K562 (cell line): Measurements from ENCODE around the gene PDE8A. TPM values are rescaled to one million over a fixed set of nuclear protein-coding genes. Genes with fewer than 3 reads are reported as not detected.
A peak's percentile ranks its signal among the peaks of the same experiment; 100 is the strongest.

Experiments
- C11orf30 ChIP-seq: fragments of 450-650 bp; IDR thresholded peaks from 2 replicates; pipeline ENCODE4 v1.6.1; 2016; ENCODE audit warnings: low read depth, mild to moderate bottlenecking
- JUN ChIP-seq, 2 experiments: sonication (generic) in 1 of 2; formaldehyde crosslinking in 1 of 2; IDR thresholded peaks; 2 replicates each; pipeline versions ENCODE4 v1.6.1 to v1.8.0; 2012 to 2022; ENCODE audit warnings: borderline replicate concordance in 2 of 2, mild to moderate bottlenecking in 2 of 2, improper control_type of control experiment in 1 of 2, low read depth in 1 of 2, low read length in 1 of 2, missing genetic modification reagents in 1 of 2
- JUND ChIP-seq, 2 experiments: IDR thresholded peaks; 2 replicates in 1 of 2; 3 replicates in 1 of 2; pipeline ENCODE4 v1.6.1; 2011; ENCODE audit warnings: borderline replicate concordance in 2 of 2, low read depth in 2 of 2, low read length in 2 of 2, improper control_type of control experiment in 1 of 2, missing biosample characterization in 1 of 2, missing genetic modification characterization in 1 of 2, missing genetic modification reagents in 1 of 2
- L3MBTL2 ChIP-seq: fragments of 450-650 bp; IDR thresholded peaks from 2 replicates; pipeline ENCODE4 v1.6.1; 2016; ENCODE audit warnings: mild to moderate bottlenecking, moderate library complexity
- NFE2 ChIP-seq: IDR thresholded peaks from 2 replicates; pipeline ENCODE4 v1.6.1; 2014; ENCODE audit warnings: antibody characterized with exemption, low read depth
- PML ChIP-seq: IDR thresholded peaks from 2 replicates; pipeline ENCODE4 v1.6.1; 2012; ENCODE audit warnings: low read length, inconsistent platforms
- PTRF ChIP-seq: fragments of 450-650 bp; IDR thresholded peaks from 2 replicates; pipeline ENCODE4 v1.6.1; 2016; ENCODE audit warnings: mild to moderate bottlenecking, missing genetic modification characterization, missing compliant biosample characterization
- RBFOX2 ChIP-seq: fragments of 200-400 bp; formaldehyde crosslinking; IDR thresholded peaks from 2 replicates; pipeline ENCODE4 v1.6.1; 2017; ENCODE audit warnings: low read depth, mild to moderate bottlenecking, low read length, moderate library complexity
- SIN3A ChIP-seq, 2 experiments: fragments of 150-350 bp in 1 of 2; IDR thresholded peaks; 2 replicates each; pipeline ENCODE4 v1.6.1; 2011 to 2016; ENCODE audit warnings: borderline replicate concordance in 2 of 2, low read depth in 2 of 2, low read length in 2 of 2, mild to moderate bottlenecking in 2 of 2, moderate library complexity in 2 of 2; ENCODE audit not compliant: control insufficient read depth in 1 of 2
- SIRT6 ChIP-seq: IDR thresholded peaks from one replicate; pipeline ENCODE4 v1.6.1; 2012; ENCODE audit warnings: low read depth, mild to moderate bottlenecking, control low read depth, inconsistent platforms, low read length, moderate library complexity
- SMARCA4 ChIP-seq: fragments of 450-650 bp; IDR thresholded peaks from 2 replicates; pipeline ENCODE4 v1.6.1; 2016
- SMARCE1 ChIP-seq: fragments of 450-650 bp; IDR thresholded peaks from 2 replicates; pipeline ENCODE4 v1.7.1; 2016; ENCODE audit warnings: mild to moderate bottlenecking
- ZNF584 ChIP-seq: fragments of 200-800 bp; sonication (Bioruptor generic); IDR thresholded peaks from 2 replicates; pipeline ENCODE4 v1.6.1; 2016; ENCODE audit warnings: low read depth, mild to moderate bottlenecking, missing genetic modification characterization, missing compliant biosample characterization
- polyA plus RNA-seq, 8 experiments: library from polyadenylated mRNA; depleted of rRNA in 4 of 8; stranded (reverse) in 5 of 8; unstranded in 3 of 8; fragments of >200 nt; fragmentation: Nextera tagmentation in 2 of 8; fragmentation: Illumina TruSeq in 1 of 8; extraction: Ambion mirVana in 2 of 8; extraction: Trizol in 1 of 8; gene quantifications; 2 replicates each; pipeline versions ENCODE4 v1.2.1 to v1.2.3, GENCODE V29; 2011 to 2014; ENCODE audit warnings: inconsistent platforms in 1 of 8, missing spikeins in 1 of 8
- total RNA-seq, 7 experiments: library from RNA; depleted of rRNA in 6 of 7; stranded (reverse); fragments of >200 nt in 6 of 7; fragmentation: Illumina TruSeq in 2 of 7; extraction: Trizol in 2 of 7; gene quantifications; 2 replicates each; pipeline versions ENCODE4 v1.2.1 to v1.2.3, GENCODE V29; 2011 to 2021; ENCODE audit warnings: low replicate concordance in 1 of 7
- TF ChIP-seq, protein P1 (sequence below), 2 experiments: IDR thresholded peaks in 1 of 2; conservative IDR thresholded peaks in 1 of 2; 2 replicates each; pipeline ENCODE4 v1.6.1; 2016; ENCODE audit warnings: low read depth in 2 of 2, mild to moderate bottlenecking in 1 of 2, missing compliant biosample characterization in 1 of 2, missing genetic modification characterization in 1 of 2, moderate library complexity in 1 of 2
- TF ChIP-seq, protein P2 (sequence below): fragments of 200-400 bp; formaldehyde crosslinking; IDR thresholded peaks from 2 replicates; pipeline ENCODE4 v1.6.1; 2017; ENCODE audit warnings: mild to moderate bottlenecking, low read depth, low read length, moderate library complexity

The PDE8A gene
- total and polyA plus RNA-seq, 9 of the 15 experiments (the other 6 are each of a cell fraction or from before 2014, with no cell fraction given): 5.9 to 40.3 (median 19.8) TPM

DNA sequence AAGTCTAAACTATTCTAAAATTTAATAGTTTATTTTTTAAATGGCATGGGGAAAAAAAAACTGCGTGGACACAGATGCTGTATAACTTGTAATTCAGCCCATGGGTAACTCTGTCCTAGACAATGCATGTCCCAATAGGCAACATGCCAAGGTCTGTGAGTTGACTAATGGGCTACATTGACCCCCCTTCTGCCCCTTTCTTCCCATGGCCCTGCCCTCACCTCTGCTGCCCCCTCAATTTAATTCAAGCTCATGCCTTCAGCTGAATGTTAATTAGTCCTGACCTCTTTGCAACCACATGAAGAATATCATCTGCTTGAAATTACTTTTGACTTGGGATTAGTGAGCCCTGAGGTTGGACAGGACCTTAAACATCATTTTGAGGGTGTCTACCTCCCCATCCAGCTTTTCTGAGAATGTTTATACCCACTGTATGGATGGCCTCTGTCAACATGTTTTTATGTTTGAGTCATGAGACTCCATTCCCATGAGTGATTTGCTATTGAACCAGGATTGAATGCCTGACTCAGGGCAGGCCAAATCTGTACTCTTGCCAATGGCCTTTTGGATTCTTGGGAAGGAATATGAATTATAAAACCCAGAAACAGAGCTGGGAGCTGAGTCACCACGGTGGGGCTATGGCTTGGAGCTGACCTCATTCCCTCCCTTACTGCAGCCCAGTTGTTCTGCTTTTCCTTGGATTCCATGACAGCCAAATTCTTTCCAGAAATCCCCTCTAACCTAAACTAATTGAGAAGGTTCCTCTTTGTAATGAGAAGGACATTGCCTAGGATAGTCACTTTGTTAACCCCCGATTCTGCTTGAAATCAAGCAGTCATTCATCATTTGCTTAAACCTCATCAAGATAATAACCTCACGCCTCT is 33.5 kb upstream of the PDE8A start (continued):
- TF ChIP-seq, protein P1, sequence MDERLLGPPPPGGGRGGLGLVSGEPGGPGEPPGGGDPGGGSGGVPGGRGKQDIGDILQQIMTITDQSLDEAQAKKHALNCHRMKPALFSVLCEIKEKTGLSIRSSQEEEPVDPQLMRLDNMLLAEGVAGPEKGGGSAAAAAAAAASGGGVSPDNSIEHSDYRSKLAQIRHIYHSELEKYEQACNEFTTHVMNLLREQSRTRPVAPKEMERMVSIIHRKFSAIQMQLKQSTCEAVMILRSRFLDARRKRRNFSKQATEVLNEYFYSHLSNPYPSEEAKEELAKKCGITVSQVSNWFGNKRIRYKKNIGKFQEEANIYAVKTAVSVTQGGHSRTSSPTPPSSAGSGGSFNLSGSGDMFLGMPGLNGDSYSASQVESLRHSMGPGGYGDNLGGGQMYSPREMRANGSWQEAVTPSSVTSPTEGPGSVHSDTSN (CRISPR knock-in tag; IDR thresholded peaks at IDR 0.05; ENCODE audit: low read depth): no peak
- TF ChIP-seq, protein P1 (tag; conservative IDR thresholded peaks at IDR 0.05; ENCODE audit: low read depth): peak; percentile 53; the same call in 1 of the 2 replicates
- no peak for TF ChIP-seq SIRT6
- TF ChIP-seq SMARCA4: peak; percentile 75
- TF ChIP-seq, protein P2, sequence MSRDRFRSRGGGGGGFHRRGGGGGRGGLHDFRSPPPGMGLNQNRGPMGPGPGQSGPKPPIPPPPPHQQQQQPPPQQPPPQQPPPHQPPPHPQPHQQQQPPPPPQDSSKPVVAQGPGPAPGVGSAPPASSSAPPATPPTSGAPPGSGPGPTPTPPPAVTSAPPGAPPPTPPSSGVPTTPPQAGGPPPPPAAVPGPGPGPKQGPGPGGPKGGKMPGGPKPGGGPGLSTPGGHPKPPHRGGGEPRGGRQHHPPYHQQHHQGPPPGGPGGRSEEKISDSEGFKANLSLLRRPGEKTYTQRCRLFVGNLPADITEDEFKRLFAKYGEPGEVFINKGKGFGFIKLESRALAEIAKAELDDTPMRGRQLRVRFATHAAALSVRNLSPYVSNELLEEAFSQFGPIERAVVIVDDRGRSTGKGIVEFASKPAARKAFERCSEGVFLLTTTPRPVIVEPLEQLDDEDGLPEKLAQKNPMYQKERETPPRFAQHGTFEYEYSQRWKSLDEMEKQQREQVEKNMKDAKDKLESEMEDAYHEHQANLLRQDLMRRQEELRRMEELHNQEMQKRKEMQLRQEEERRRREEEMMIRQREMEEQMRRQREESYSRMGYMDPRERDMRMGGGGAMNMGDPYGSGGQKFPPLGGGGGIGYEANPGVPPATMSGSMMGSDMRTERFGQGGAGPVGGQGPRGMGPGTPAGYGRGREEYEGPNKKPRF: no peak
- no peak for TF ChIP-seq ZNF584 (CRISPR knock-in tag)
- TF ChIP-seq L3MBTL2: 0 out of 2 replicates have a peak, but pooled peaks have one; percentile 20
- peak; percentile 71; the same call in 1 of the 2 replicates for TF ChIP-seq JUND (IDR thresholded peaks at IDR 0.05; ENCODE audit: borderline replicate concordance, low read depth, low read length)
- peak; percentile 79; the same call in 2 of the 3 replicates for TF ChIP-seq JUND (tag; IDR thresholded peaks at IDR 0.05; ENCODE audit: borderline replicate concordance, low read depth, low read length)
- TF ChIP-seq SMARCE1: peak; percentile 57
- TF ChIP-seq RBFOX2: no peak
- TF ChIP-seq NFE2: peak; percentile 70
- peak; percentile 81 for TF ChIP-seq JUN (IDR thresholded peaks at IDR 0.05; ENCODE audit: borderline replicate concordance, low read depth, low read length)
- TF ChIP-seq JUN (CRISPR knock-in tag; IDR thresholded peaks at IDR 0.05; ENCODE audit: borderline replicate concordance): no peak
- no peak for TF ChIP-seq PML
- TF ChIP-seq SIN3A (IDR thresholded peaks at IDR 0.05; ENCODE audit: borderline replicate concordance in 2 of 2, control insufficient read depth in 1 of 2, low read depth in 2 of 2, low read length in 2 of 2): no peak
- peak; percentile 49 for TF ChIP-seq C11orf30
- TF ChIP-seq PTRF (tag): no peak
